K562 (cell line): Measurements from ENCODE around the gene NME4. TPM values are rescaled to one million over a fixed set of nuclear protein-coding genes. Genes with fewer than 3 reads are reported as not detected.
"Not testable (repeated sequence)": the region's sequence is repeated elsewhere in the genome, so short reads cannot be mapped to it uniquely, and the experiment has no call there.

Experiments used
- BCOR ChIP-seq: fragments of 450-650 bp; IDR thresholded peaks from 2 replicates; pipeline ENCODE4 v1.6.1; 2016
- CBX3 ChIP-seq, 2 experiments: IDR thresholded peaks; 1 replicate in 1 of 2; 2 replicates in 1 of 2; pipeline ENCODE4 v1.6.1; 2012; ENCODE audit warnings: inconsistent platforms in 2 of 2, low read length in 2 of 2, borderline replicate concordance in 1 of 2, control low read depth in 1 of 2
- CTBP1 ChIP-seq: fragments of 450-650 bp; IDR thresholded peaks from 2 replicates; pipeline ENCODE4 v1.6.1; 2016; ENCODE audit warnings: borderline replicate concordance
- DMBX1 ChIP-seq: fragments of 250-450 bp; sonication (Bioruptor Pico); IDR thresholded peaks from 2 replicates; pipeline ENCODE4 v1.8.0; 2022; ENCODE audit warnings: inconsistent platforms, mild to moderate bottlenecking, moderate library complexity, borderline replicate concordance
- DPF2 ChIP-seq: fragments of 450-650 bp; IDR thresholded peaks from 2 replicates; pipeline ENCODE4 v1.6.1; 2016
- GATAD2A ChIP-seq: fragments of 450-650 bp; IDR thresholded peaks from 2 replicates; pipeline ENCODE4 v1.6.1; 2017
- MEIS2 ChIP-seq: fragments of 450-650 bp; IDR thresholded peaks from 2 replicates; pipeline ENCODE4 v1.6.1; 2014; ENCODE audit warnings: mild to moderate bottlenecking; ENCODE audit not compliant: partially characterized antibody
- MTA2 ChIP-seq: fragments of 450-650 bp; IDR thresholded peaks from 2 replicates; pipeline ENCODE4 v1.6.1; 2016; ENCODE audit warnings: low read depth
- MTA3 ChIP-seq: fragments of 450-650 bp; formaldehyde crosslinking; IDR thresholded peaks from 2 replicates; pipeline ENCODE4 v1.6.1; 2017; ENCODE audit warnings: mild to moderate bottlenecking, borderline replicate concordance
- MYNN ChIP-seq, 2 experiments: sonication (generic); formaldehyde crosslinking in 1 of 2; IDR thresholded peaks; 2 replicates each; pipeline versions ENCODE4 v1.5.0 to v1.6.1; 2016 to 2020; ENCODE audit warnings: antibody characterized with exemption in 1 of 2, missing genetic modification reagents in 1 of 2
- NCOR1 ChIP-seq: fragments of 450-650 bp; IDR thresholded peaks from 2 replicates; pipeline ENCODE4 v1.6.1; 2016; ENCODE audit warnings: mild to moderate bottlenecking, moderate library complexity
- PHF21A ChIP-seq: fragments of 450-650 bp; IDR thresholded peaks from 2 replicates; pipeline ENCODE4 v1.6.1; 2017; ENCODE audit warnings: low read depth, borderline replicate concordance
- RCOR1 ChIP-seq, 2 experiments: IDR thresholded peaks; 2 replicates each; pipeline ENCODE4 v1.6.1; 2012; ENCODE audit warnings: low read depth in 2 of 2, low read length in 2 of 2, borderline replicate concordance in 1 of 2, improper control_type of control experiment in 1 of 2
- SMARCE1 ChIP-seq: fragments of 450-650 bp; IDR thresholded peaks from 2 replicates; pipeline ENCODE4 v1.7.1; 2016; ENCODE audit warnings: mild to moderate bottlenecking
- SOX6 ChIP-seq: fragments of 450-650 bp; IDR thresholded peaks from 2 replicates; pipeline ENCODE4 v1.6.1; 2014; ENCODE audit warnings: mild to moderate bottlenecking
- SP1 ChIP-seq: sonication (generic); formaldehyde crosslinking; IDR thresholded peaks from 2 replicates; pipeline ENCODE4 v1.8.1; 2022; ENCODE audit warnings: mild to moderate bottlenecking, missing genetic modification reagents
- TAL1 ChIP-seq: fragments of 450-650 bp; IDR thresholded peaks from 2 replicates; pipeline ENCODE4 v1.6.1; 2016; ENCODE audit warnings: mild to moderate bottlenecking
- TOE1 ChIP-seq, 2 experiments: fragments of 450-650 bp in 1 of 2; sonication (generic) in 1 of 2; formaldehyde crosslinking in 1 of 2; IDR thresholded peaks; 2 replicates each; pipeline versions ENCODE4 v1.7.1 to v1.8.0; 2016 to 2022; ENCODE audit warnings: borderline replicate concordance in 2 of 2, mild to moderate bottlenecking in 2 of 2, antibody characterized with exemption in 1 of 2, inconsistent platforms in 1 of 2, low read depth in 1 of 2, missing genetic modification reagents in 1 of 2, moderate library complexity in 1 of 2
- ZNF263 ChIP-seq: sonication (generic); formaldehyde crosslinking; IDR thresholded peaks from 2 replicates; pipeline ENCODE4 v1.8.0; 2022; ENCODE audit warnings: mild to moderate bottlenecking, missing genetic modification reagents, borderline replicate concordance
- ZNF444 ChIP-seq: fragments of 250-450 bp; sonication (Bioruptor Pico); IDR thresholded peaks from 2 replicates; pipeline ENCODE4 v1.4.0; 2020; ENCODE audit warnings: mild to moderate bottlenecking, moderate library complexity
- polyA plus RNA-seq, 8 experiments: library from polyadenylated mRNA; depleted of rRNA in 4 of 8; stranded (reverse) in 5 of 8; unstranded in 3 of 8; fragments of >200 nt; fragmentation: Nextera tagmentation in 2 of 8; fragmentation: Illumina TruSeq in 1 of 8; extraction: Ambion mirVana in 2 of 8; extraction: Trizol in 1 of 8; gene quantifications; 2 replicates each; pipeline versions ENCODE4 v1.2.1 to v1.2.3, GENCODE V29; 2011 to 2014; ENCODE audit warnings: inconsistent platforms in 1 of 8, missing spikeins in 1 of 8
- total RNA-seq, 7 experiments: library from RNA; depleted of rRNA in 6 of 7; stranded (reverse); fragments of >200 nt in 6 of 7; fragmentation: Illumina TruSeq in 2 of 7; extraction: Trizol in 2 of 7; gene quantifications; 2 replicates each; pipeline versions ENCODE4 v1.2.1 to v1.2.3, GENCODE V29; 2011 to 2021; ENCODE audit warnings: low replicate concordance in 1 of 7
- TF ChIP-seq, protein P1 (sequence below): fragments of 450-650 bp; IDR thresholded peaks from 2 replicates; pipeline ENCODE4 v1.6.1; 2018; ENCODE audit not compliant: partially characterized antibody
- TF ChIP-seq, protein P2 (sequence below), 3 experiments: IDR thresholded peaks in 2 of 3; conservative IDR thresholded peaks in 1 of 3; 2 replicates each; pipeline ENCODE4 v1.5.1; 2011 to 2012; ENCODE audit warnings: low read length in 3 of 3, mild to moderate bottlenecking in 3 of 3, control low read depth in 2 of 3, improper control_type of control experiment in 1 of 3, inconsistent platforms in 1 of 3, low read depth in 1 of 3, mixed read lengths in 1 of 3, moderate library complexity in 1 of 3; ENCODE audit not compliant: insufficient read depth in 2 of 3

NME4 gene
- total and polyA plus RNA-seq, 9 of the 15 experiments (the other 6 are each of a cell fraction or from before 2014, with no cell fraction given): 15.4 to 264 (median 139) TPM

DNA sequence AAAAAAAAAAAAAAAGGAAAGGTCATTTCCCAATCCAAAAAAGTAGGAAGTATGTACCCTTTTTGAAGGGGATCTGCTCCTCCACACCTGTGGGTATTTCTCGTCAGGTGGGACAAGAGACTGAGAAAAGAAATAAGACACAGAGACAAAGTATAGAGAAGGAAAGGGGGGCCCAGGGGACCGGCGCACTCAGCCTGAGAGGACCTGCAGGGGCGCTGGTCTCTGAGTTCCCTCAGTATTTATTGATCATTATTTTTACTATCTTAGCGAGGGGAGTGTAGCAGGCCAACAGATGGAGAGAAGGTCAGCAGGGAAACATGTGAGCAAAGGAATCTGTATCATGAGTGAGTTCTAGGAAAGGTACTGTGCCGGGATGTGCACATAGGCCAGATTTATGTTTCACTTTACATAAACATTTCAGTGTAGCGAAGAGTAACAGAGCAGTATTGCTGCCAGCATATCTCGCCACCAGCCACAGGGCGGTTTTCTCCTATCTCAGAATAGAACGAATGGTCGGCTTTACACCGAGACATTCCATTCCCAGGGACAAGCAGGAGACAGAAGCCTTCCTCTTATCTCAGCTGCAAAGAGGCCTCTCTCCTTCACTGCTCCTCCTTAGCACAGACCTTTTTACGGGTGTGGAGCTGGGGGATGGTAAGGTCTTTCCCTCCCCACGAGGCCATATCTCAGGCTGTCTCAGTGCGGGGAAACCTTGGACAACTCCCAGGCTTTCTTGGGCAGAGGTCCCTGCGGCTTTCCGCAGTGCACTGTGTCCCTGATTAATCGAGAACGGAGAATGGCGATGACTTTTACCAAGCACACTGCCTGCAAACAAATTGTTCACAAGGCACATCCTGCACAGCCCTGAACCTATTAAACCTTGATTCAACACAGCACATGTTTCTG lies 9.0 kb upstream of the NME4 start (continued):
- TF ChIP-seq, protein P1, sequence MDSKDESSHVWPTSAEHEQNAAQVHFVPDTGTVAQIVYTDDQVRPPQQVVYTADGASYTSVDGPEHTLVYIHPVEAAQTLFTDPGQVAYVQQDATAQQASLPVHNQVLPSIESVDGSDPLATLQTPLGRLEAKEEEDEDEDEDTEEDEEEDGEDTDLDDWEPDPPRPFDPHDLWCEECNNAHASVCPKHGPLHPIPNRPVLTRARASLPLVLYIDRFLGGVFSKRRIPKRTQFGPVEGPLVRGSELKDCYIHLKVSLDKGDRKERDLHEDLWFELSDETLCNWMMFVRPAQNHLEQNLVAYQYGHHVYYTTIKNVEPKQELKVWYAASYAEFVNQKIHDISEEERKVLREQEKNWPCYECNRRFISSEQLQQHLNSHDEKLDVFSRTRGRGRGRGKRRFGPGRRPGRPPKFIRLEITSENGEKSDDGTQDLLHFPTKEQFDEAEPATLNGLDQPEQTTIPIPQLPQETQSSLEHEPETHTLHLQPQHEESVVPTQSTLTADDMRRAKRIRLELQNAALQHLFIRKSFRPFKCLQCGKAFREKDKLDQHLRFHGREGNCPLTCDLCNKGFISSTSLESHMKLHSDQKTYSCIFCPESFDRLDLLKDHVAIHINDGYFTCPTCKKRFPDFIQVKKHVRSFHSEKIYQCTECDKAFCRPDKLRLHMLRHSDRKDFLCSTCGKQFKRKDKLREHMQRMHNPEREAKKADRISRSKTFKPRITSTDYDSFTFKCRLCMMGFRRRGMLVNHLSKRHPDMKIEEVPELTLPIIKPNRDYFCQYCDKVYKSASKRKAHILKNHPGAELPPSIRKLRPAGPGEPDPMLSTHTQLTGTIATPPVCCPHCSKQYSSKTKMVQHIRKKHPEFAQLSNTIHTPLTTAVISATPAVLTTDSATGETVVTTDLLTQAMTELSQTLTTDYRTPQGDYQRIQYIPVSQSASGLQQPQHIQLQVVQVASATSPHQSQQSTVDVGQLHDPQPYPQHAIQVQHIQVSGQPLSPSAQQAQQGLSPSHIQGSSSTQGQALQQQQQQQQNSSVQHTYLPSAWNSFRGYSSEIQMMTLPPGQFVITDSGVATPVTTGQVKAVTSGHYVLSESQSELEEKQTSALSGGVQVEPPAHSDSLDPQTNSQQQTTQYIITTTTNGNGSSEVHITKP: peak; percentile 72
- TF ChIP-seq NCOR1: peak; percentile 68
- TF ChIP-seq TAL1: peak; percentile 15; the same call in 1 of the 2 replicates
- peak; percentile 32; the same call in 1 of the 2 replicates for TF ChIP-seq GATAD2A
- peak; percentile 65 to 81 for TF ChIP-seq RCOR1 (IDR thresholded peaks at IDR 0.05; ENCODE audit: borderline replicate concordance in 1 of 2, low read depth in 2 of 2, low read length in 2 of 2)
- TF ChIP-seq DPF2: peak; percentile 38; the same call in 1 of the 2 replicates
- TF ChIP-seq SP1 (CRISPR knock-in tag): 0 out of 2 replicates have a peak, but pooled peaks have one; percentile 16
- peak; percentile 86; the same call in 1 of the 2 replicates for TF ChIP-seq ZNF263
- peak; percentile 7; the same call in 1 of the 2 replicates for TF ChIP-seq BCOR
- 0 out of 2 replicates have a peak, but pooled peaks have one; percentile 41 for TF ChIP-seq MYNN (IDR thresholded peaks at IDR 0.05)
- TF ChIP-seq MYNN (CRISPR knock-in tag; IDR thresholded peaks at IDR 0.05); TOE1 (CRISPR knock-in tag; IDR thresholded peaks at IDR 0.05; ENCODE audit: borderline replicate concordance, low read depth): not testable (repeated sequence)
- TF ChIP-seq DMBX1 (CRISPR knock-in tag): peak; percentile 17; the same call in 1 of the 2 replicates
- TF ChIP-seq CTBP1: peak; percentile 64; the same call in 1 of the 2 replicates
- TF ChIP-seq MEIS2: peak; percentile 15
- TF ChIP-seq MTA3: peak; percentile 67; the same call in 1 of the 2 replicates
- 0 out of 2 replicates have a peak, but pooled peaks have one; percentile 21 for TF ChIP-seq MTA2
- 0 out of 2 replicates have a peak, but pooled peaks have one; percentile 20 for TF ChIP-seq TOE1 (IDR thresholded peaks at IDR 0.05; ENCODE audit: borderline replicate concordance)
- TF ChIP-seq CBX3 (IDR thresholded peaks at IDR 0.05; ENCODE audit: borderline replicate concordance in 1 of 2, low read length in 2 of 2): 0 out of 3 replicates have a peak, but pooled peaks of 1 of the 2 experiments have one; percentile 10
- TF ChIP-seq, protein P2, sequence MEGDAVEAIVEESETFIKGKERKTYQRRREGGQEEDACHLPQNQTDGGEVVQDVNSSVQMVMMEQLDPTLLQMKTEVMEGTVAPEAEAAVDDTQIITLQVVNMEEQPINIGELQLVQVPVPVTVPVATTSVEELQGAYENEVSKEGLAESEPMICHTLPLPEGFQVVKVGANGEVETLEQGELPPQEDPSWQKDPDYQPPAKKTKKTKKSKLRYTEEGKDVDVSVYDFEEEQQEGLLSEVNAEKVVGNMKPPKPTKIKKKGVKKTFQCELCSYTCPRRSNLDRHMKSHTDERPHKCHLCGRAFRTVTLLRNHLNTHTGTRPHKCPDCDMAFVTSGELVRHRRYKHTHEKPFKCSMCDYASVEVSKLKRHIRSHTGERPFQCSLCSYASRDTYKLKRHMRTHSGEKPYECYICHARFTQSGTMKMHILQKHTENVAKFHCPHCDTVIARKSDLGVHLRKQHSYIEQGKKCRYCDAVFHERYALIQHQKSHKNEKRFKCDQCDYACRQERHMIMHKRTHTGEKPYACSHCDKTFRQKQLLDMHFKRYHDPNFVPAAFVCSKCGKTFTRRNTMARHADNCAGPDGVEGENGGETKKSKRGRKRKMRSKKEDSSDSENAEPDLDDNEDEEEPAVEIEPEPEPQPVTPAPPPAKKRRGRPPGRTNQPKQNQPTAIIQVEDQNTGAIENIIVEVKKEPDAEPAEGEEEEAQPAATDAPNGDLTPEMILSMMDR (IDR thresholded peaks at IDR 0.05 in 2 of 3, conservative IDR thresholded peaks at IDR 0.05 in 1 of 3; ENCODE audit: insufficient read depth in 2 of 3, low read depth in 1 of 3, low read length in 3 of 3): peak in 2 of 3 experiments; percentile 9 to 47; a peak in 3 of 6 replicates
- TF ChIP-seq ZNF444 (CRISPR knock-in tag): peak; percentile 77; the same call in 1 of the 2 replicates
- TF ChIP-seq PHF21A: peak; percentile 81; the same call in 1 of the 2 replicates
- TF ChIP-seq SOX6: 0 out of 2 replicates have a peak, but pooled peaks have one; percentile 45
- 0 out of 2 replicates have a peak, but pooled peaks have one; percentile 40 for TF ChIP-seq SMARCE1
